Anterior cingulate cortex (tissue), 58 donors: ENCODE measurements around the gene LMO1.

Source experiments
- DNase-seq, 58 donors: peaks; one replicate each; lab custom pipeline; 2025; lab: John Stamatoyannopoulos, UW

The LMO1 gene

GRCh38 chr11:8230178-8230859 is 33.4 kb downstream of the LMO1 start:
- DNase-seq: no peak

- no peak for DNase-seq
Observed at GRCh38 chr11:8229299-8230177, 34.1 kb downstream of the LMO1 start.

- DNase-seq: no peak
Observed at GRCh38 chr11:8228231-8228630, 35.4 kb downstream of the LMO1 start.

- DNase-seq: no peak
Observed at GRCh38 chr11:8227156-8228152, 36.2 kb downstream of the LMO1 start.

- peak in 53 of 58 donors; percentile 11 to 85 (median 48) for DNase-seq
Observed at GRCh38 chr11:8225589-8226036, 38.1 kb downstream of the LMO1 start.

- DNase-seq: no peak
Observed at GRCh38 chr11:8224711-8225110, 39.0 kb downstream of the LMO1 start.

GRCh38 chr11:8224161-8224591 is 39.5 kb downstream of the LMO1 start:
- no peak for DNase-seq

GRCh38 chr11:8223513-8223900 is 40.2 kb downstream of the LMO1 start:
- DNase-seq: no peak

GRCh38 chr11:8222820-8223512 is 40.7 kb downstream of the LMO1 start:
- DNase-seq: peak in 6 of 58 donors; percentile 6 to 30 (median 16)

GRCh38 chr11:8221917-8222495 is 41.7 kb downstream of the LMO1 start:
- DNase-seq: no peak

- DNase-seq: peak in 2 of 58 donors; percentile 22 to 29
Observed at GRCh38 chr11:8221046-8221723, 42.5 kb downstream of the LMO1 start.

GRCh38 chr11:8220261-8221045 is 43.2 kb downstream of the LMO1 start:
- DNase-seq: no peak

GRCh38 chr11:8219257-8220021 is 44.2 kb downstream of the LMO1 start:
- DNase-seq: peak in 13 of 58 donors; percentile 5 to 51 (median 25)

GRCh38 chr11:8218840-8219239 is 44.8 kb downstream of the LMO1 start:
- no peak for DNase-seq

GRCh38 chr11:8218409-8218808 is 45.3 kb downstream of the LMO1 start:
- no peak for DNase-seq

GRCh38 chr11:8217926-8218325 is 45.8 kb downstream of the LMO1 start:
- DNase-seq: no peak

GRCh38 chr11:8217136-8217535 is 46.5 kb downstream of the LMO1 start:
- no peak for DNase-seq
